GM12875 (cell line): Measurements from ENCODE around the gene FAM151A.

Source experiments
- H3K4me3 ChIP-seq: one replicate; pipeline ENCODE4 v1.5.1; 2011; ENCODE audit warnings: low read depth, low read length, control low read depth
- TF ChIP-seq, protein P1 (sequence below): IDR thresholded peaks from 2 replicates; pipeline ENCODE4 v1.5.1; 2011; ENCODE audit warnings: low read depth, mild to moderate bottlenecking, control low read depth, inconsistent platforms, low read length, moderate library complexity, borderline replicate concordance; ENCODE audit not compliant: insufficient read depth

The FAM151A gene

GRCh38 chr1:54574158-54574778 lies 49.1 kb downstream of the FAM151A start:
- TF ChIP-seq, protein P1, sequence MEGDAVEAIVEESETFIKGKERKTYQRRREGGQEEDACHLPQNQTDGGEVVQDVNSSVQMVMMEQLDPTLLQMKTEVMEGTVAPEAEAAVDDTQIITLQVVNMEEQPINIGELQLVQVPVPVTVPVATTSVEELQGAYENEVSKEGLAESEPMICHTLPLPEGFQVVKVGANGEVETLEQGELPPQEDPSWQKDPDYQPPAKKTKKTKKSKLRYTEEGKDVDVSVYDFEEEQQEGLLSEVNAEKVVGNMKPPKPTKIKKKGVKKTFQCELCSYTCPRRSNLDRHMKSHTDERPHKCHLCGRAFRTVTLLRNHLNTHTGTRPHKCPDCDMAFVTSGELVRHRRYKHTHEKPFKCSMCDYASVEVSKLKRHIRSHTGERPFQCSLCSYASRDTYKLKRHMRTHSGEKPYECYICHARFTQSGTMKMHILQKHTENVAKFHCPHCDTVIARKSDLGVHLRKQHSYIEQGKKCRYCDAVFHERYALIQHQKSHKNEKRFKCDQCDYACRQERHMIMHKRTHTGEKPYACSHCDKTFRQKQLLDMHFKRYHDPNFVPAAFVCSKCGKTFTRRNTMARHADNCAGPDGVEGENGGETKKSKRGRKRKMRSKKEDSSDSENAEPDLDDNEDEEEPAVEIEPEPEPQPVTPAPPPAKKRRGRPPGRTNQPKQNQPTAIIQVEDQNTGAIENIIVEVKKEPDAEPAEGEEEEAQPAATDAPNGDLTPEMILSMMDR, result no peak
- no peak overlapping the region for H3K4me3 ChIP-seq

- TF ChIP-seq, protein P1, result no peak
- H3K4me3 ChIP-seq, result no peak overlapping the region
Measured at GRCh38 chr1:54572542-54572850, 50.8 kb downstream of the FAM151A start.

DNA sequence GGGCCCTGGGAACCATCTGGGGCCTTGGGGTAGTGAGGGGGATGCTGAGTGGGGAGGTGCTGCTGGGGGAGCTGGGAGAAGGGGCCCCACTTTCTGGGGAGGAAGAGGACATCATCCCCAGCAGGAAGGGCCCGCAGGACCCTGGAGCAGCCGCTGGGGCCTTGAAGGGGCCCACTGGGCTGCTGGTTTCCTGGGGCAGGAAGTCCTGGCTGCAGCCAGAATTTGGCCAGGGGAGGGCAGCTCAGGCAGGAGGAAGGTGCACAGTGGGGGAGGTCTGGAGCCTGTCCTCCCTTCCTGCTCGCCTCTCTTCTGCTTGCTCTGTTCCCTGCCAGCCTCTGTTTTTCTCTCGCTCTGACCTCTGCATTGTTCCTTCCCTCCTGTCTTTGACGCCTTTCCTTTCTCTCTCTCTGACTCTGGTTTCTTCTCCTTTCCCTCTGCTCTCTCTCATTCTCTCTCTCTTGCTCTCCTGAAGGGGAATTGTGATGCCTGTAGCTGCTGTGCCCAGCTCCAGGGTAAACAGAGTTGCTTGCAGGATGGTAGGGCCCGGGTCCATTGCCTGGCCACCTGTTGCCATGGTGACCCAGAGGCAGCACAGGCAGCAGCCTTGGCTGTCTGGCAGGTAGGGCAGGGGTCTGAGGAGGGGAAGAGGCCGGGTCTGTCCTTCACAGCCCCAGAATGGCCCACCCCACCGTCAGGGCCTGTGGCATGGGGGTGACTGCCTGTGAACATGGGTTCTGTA lies 51.4 kb downstream of the FAM151A start:
- H3K4me3 ChIP-seq, result no peak overlapping the region
- TF ChIP-seq, protein P1, result no peak

DNA sequence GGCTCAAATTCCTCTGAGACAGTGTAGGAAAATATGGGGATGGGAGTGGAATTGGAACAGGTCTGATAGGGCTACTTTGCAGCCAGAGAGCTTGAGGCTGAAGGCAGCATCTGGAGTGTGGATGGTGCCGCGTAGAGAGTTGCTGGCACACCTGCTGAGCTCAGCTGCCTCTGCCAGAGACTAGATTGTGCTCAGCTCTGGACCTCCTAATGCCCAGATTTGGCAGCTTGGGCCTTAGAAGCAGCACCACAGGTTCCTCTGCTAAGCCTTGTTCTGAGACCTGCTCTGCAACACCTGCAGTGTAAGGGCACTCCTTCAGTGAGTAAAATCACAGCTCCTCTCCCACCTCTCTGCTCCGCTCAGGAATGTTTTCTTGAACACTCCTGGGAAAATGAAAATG lies 52.0 kb downstream of the FAM151A start:
- TF ChIP-seq, protein P1, result no peak
- no peak overlapping the region for H3K4me3 ChIP-seq

DNA sequence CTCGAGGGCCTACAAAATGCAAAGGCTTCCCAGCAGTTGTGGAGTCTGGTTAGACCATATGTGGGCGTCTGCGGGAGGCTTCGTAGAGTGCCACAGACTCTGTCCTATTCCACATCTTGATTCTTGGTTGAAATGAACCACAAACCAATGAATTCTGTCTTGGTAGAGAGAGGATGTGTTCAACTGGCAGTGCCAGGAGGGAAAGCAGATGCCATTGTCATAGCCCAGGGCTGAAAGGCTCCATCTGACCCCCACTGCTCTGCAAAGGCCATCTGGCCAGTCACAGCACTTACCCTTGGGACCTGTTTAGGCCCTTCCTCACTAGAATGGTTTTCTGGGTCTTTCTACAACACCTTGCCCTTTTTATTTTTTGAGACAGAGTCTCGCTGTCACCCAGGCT lies 53.2 kb downstream of the FAM151A start:
- TF ChIP-seq, protein P1, result no peak
- H3K4me3 ChIP-seq, result no peak overlapping the region

GRCh38 chr1:54569339-54569738 lies 54.0 kb downstream of the FAM151A start:
- TF ChIP-seq, protein P1, result no peak
- H3K4me3 ChIP-seq, result no peak overlapping the region

DNA sequence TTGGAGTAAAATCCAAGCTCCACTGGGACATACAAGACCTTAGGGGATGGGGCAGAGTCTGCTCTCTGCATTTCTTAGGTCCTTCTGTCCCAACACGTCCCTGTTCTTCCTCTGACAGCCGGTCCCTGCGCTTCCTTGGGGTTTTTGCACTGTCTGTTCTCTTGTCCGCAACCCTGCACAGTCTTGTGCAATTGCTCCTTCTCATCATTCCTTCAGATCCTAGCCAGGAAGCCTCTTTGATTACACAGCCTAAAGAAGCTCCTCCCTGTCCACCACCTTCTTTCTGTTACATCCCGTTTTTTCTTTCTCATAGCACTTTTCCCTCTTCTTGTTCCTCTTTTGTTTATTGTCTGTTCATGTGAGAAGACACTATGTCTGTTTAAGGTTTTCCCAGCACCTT lies 55.4 kb downstream of the FAM151A start:
- no peak overlapping the region for H3K4me3 ChIP-seq
- TF ChIP-seq, protein P1, result no peak
